NCI-H2196 (cell line): Measurements from ENCODE around the gene CSNK2B.

Source experiments
- DNase-seq: peaks from one replicate; lab custom pipeline; 2025; ENCODE audit not compliant: unreplicated experiment; lab: John Stamatoyannopoulos, UW

The CSNK2B gene

DNA sequence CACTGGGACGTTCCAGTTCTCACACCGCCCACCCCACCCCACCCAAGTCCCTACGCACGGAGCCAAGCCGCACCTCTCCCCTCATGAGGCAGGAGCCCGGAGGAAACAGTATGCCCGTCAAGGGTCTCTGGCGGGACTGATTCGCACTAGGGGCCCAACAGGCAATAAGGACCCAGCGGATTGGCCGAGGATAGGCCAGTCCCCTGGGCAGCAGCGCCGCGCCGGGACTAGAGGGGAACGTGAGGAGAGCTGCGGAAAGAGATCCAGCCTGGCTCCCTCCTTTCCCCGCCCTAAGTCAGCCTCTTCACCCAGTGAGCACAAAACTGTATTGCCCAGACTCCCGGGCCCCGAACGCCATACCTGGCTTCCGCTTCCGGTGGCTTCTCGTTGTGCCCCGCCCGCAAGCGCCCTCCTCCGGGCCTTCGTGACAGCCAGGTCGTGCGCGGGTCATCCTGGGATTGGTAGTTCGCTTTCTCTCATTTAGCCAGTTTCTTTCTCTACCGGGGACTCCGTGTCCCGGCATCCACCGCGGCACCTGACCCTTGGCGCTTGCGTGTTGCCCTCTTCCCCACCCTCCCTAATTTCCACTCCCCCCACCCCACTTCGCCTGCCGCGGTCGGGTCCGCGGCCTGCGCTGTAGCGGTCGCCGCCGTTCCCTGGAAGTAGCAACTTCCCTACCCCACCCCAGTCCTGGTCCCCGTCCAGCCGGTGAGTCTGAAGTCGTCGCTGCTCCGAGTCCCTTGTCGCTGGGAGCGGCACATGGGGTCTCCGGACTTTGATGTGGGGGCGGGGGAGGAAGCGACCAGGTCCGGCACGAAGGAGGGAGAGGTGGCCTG lies at the start of gene CSNK2B:
CSNK2B (plus strand) TSS at position 580 of the 836 bp plus-strand sequence. CDS start 752 bp downstream, outside the sequence.
- peak; percentile 98 for DNase-seq

DNA sequence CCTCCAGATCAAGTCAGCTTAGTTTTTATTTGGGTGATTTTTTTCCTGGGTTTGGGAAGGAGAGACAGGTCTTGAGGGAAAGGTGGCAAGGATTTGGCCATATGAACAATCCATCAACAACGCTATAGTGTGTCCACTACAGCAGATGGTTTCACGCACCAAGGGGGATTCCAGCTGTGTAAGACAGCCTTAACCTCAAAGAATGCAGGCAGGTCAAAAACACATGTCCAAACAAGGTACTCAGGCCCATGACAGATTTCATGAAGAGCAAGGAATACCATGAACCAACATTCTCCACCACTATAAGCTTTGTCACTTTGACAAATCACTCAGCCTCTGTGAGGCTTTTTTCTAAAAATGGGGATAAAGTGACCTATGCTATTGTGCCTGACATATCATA lies 48.9 kb upstream of the CSNK2B start:
- no peak for DNase-seq

DNA sequence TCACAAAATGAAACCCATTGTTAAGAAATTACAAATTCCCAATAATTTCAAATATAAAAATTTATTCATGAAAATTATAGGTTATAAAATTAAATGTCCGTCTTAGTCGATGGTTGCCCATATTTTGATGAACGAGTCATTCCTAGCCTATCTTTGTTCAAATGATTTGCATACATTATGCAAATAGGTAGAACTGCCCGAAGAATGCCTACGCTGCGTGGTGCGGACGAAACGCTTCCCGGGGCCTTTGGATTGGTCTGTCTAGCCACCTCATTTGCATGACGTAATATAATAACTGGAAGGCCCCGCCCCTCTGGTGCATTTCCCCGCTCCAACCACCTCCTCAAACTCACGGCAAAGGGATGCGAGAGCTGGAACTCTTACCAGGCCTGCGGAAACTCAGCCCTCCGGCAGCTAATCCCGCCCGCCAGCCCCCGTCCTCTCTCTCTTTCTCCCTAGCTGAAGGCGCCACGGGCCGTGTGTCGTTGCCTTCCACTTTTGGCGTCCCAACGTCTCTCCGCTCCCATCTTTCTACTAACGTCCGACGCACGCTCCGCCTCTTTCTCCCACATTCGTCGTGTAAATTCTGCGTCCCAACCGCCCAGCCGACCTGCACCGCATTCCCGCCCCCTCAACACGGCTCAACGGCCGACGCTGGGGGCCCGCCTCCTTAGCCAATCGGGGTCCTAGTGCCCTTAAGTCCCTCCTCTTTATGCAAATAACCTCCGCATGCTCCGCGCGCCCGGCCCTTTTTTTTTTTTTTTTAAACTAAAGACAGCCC lies 45.9 kb upstream of the CSNK2B start:
- peak; percentile 100 for DNase-seq

DNA sequence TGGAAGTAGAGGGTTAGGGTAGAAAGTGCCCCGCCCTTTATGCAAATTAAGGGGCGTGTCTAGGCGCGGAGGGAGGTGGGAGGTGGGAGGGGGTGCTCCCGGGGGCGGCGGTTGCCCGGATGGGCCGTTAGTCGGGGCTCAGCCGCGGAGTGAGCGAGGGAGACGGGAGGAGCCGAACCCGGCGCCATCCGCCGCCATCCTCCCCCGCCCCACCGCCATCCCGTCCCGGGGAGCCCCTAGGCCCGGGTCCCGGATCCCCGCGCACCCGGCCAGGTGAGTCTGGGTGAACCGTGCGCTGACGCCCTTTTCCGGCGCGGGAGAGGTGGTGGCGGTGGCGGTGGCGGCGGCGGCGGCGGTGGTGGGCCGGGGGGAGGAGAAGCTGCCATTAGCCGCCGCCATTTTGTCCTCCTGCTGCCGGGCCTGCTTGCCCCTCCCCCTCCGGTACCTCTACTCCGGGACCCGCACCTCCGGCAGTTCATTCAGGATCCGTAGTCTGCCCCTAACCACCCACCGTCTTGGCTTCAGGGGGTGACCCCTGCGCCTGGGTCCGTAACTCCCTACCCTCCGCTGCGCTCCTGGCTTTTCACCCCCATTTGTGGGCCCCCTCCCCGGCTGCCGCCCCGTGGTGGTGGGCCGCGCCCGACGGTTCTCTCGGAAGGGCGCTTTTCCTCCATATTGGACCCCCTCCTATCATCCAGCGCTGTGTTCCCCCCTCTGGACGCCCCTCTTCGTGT lies 45.1 kb upstream of the CSNK2B start, which contains the start of gene PRRC2A:
PRRC2A (plus strand) TSS at position 130 of the 734 bp plus-strand sequence. CDS start 2,075 bp downstream, outside the sequence.
- DNase-seq, result peak; percentile 100

DNA sequence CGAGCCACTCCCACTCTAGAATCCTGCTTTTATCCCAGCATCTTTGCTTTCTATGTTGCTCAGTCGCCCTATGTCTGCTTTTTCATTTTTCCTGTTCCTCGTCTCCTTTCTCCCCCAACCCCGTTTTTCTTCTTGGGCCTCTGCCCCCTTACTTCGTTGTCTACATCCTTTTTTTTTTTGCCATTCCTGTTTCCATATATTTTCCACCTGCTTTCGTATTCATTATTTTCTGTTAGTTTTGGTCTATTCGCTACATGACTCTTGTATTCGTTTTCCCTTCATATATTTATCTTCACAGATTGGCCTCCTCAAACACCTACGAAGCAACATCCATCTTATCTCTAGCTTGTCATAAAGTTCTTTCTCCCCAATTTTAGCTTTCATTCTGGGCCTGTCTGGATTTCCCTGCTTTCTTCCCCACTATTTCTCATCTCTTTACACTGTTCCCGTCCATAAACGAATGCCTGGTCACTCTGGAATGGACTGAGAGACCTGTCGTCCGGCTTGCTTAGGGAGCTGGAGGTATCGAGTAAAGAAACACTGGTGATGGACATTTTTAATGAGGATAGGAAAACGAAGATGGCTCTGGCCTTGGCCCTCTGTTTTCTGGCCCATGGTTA lies 44.5 kb upstream of the CSNK2B start:
- no peak for DNase-seq

DNA sequence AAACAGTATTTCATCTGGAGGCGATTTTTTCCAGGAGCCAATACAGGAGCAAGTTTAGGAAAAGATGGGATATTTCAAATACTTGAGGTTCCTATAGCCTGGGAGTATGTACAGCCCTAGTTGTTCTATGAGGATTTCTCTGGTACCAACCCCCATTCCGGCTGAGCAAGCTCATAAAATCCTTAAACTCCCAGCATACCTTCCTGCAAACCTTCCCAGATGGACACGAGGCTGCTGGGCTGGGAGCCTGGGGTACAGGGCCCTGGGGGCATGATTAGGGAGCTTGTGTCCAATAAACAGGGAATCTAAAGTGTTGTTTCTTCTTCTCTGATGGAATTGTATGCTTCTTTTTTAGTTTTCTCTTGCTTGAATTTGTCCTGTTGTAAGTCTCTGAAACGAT lies 43.9 kb upstream of the CSNK2B start:
- no peak for DNase-seq

DNA sequence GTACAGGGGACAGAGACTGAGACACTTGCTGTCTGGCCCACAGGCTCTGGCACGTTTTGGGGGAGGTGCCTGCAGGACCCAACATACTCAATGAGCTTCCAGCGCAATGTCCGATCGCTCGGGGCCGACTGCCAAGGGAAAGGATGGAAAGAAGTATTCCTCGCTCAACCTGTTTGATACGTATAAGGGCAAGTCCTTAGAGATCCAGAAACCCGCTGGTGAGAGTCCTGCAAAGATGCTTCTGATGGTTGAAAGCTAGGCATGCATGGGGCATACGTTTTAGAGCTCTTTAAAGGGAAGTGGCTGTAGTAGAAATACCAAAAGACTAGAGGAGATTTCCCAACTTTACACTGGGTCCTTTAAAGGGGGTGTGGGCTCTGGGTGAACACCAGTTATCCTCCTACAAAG lies 43.2 kb upstream of the CSNK2B start:
- DNase-seq, result no peak

DNA sequence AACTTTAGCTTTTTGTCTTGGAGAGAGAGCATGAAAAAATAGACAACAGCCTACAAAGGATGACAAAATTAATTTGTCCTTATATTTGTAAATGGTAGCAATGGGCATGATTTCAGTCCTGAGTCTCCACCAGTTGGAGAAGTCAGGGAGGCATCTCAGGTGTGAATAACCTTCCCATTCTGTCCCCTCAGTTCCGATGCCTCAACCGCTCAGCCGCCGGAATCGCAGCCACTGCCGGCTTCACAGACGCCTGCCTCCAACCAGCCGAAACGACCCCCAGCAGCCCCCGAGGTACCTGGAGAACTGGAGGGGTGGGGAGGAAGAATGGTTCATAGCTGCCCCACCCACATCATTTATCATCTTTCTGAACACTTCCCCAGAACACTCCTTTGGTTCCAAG lies 41.8 kb upstream of the CSNK2B start:
- no peak for DNase-seq

DNA sequence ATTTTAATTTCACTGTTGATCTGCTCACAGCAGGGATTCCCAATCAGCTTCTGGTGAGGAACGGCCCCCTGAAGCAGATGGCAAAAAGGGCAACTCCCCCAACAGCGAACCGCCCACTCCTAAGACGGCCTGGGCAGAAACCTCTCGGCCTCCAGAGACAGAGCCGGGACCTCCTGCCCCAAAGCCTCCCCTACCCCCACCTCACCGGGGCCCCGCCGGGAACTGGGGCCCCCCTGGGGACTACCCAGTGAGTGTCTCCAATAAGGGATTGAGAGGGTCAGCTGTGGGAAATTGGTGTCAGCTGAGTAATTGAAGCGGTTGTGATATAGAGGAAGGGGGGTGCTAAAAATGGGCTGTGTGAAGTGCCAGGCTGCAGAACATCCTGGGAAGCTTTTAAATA lies 38.9 kb upstream of the CSNK2B start:
- no peak for DNase-seq

DNA sequence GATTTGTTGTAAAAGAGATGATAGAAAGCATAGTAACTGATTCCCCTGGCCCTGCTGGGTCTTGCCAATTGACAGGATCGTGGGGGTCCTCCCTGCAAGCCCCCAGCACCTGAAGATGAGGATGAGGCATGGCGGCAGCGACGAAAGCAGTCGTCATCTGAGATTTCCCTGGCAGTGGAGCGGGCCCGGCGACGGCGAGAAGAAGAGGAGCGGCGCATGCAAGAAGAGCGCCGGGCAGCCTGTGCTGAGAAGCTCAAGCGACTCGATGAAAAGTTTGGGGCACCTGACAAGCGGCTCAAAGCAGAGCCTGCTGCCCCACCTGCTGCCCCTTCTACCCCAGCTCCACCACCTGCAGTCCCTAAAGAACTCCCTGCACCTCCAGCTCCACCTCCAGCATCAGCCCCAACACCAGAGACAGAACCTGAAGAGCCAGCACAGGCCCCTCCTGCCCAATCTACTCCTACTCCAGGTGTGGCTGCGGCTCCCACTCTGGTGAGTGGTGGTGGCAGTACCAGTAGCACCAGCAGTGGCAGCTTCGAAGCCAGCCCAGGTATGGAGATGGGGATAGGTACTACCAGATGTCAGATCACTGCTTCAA lies 38.1 kb upstream of the CSNK2B start:
- DNase-seq, result no peak

DNA sequence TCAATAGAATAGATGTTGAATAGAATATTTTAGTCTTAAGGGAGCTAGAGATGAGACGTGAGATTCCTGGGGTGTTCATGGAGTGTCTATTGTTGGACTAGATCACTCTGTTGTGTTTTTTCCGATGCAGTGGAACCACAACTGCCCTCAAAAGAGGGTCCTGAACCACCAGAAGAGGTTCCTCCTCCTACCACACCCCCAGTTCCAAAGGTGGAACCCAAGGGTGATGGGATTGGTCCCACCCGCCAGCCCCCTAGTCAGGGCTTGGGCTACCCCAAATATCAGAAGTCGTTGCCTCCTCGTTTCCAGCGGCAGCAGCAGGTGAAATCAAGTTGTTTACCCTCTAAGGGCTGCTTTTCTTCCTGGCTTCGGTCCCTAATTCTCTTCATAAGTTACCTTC lies 36.9 kb upstream of the CSNK2B start:
- no peak for DNase-seq

DNA sequence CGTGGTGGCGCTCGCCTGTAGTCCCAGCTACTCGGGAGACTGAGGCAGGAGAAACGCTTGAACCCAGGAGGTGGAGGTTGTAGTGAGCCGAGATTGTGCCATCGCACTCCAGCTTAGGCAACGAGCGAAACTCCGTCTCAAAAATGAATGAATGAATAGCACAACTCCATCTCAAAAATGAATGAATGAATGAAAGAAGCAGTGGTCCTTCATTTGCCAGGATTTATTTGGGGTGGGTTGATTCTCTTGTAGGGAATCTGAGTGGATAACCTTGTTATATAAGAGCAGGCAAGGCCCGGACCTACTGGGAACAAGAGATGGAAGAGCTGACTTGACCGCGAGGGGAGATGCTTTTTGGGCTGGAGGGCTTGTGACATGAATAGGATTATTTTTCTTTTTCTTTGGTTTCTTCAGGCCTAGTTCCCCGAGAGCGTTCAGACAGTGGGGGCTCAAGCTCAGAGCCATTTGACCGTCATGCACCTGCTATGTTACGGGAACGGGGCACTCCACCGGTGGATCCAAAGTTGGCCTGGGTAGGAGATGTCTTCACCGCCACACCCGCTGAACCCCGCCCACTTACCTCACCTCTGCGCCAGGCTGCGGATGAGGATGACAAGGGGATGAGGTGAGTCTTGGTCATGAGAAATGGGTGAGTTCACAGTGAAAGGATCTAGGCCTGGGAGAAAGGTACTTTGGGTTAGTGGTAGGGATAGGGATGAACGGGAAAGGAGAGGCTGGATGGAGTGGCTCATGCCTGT lies 35.5 kb upstream of the CSNK2B start:
- DNase-seq, result no peak

DNA sequence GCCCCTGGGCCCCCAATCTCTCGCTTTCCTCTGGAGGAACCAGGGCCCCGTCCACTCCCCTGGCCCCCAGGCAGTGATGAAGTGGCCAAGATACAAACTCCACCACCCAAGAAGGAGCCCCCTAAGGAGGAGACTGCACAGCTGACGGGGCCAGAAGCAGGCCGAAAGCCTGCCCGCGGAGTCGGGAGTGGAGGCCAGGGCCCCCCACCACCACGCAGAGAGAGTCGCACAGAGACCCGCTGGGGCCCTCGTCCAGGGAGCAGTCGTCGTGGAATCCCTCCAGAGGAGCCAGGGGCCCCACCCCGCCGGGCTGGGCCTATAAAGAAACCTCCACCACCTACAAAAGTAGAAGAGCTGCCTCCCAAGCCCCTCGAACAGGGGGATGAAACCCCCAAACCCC lies 34.7 kb upstream of the CSNK2B start:
- DNase-seq, result no peak

DNA sequence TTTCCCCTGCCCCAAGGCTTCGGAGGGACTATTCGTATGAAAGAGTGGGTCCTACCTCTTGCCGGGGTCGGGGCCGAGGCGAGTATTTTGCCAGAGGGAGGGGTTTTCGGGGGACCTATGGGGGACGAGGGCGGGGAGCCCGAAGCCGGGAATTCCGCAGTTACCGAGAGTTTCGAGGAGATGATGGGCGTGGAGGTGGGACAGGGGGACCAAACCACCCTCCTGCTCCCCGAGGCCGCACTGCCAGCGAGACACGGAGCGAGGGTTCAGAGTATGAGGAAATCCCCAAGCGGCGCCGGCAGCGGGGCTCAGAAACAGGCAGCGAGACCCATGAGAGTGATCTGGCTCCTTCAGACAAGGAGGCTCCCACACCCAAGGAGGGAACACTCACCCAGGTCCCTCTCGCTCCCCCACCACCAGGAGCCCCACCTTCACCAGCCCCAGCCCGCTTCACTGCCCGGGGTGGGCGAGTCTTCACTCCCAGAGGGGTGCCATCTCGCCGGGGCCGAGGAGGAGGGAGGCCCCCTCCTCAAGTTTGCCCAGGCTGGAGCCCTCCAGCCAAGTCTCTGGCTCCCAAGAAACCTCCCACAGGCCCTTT lies 34.1 kb upstream of the CSNK2B start:
- DNase-seq, result no peak

DNA sequence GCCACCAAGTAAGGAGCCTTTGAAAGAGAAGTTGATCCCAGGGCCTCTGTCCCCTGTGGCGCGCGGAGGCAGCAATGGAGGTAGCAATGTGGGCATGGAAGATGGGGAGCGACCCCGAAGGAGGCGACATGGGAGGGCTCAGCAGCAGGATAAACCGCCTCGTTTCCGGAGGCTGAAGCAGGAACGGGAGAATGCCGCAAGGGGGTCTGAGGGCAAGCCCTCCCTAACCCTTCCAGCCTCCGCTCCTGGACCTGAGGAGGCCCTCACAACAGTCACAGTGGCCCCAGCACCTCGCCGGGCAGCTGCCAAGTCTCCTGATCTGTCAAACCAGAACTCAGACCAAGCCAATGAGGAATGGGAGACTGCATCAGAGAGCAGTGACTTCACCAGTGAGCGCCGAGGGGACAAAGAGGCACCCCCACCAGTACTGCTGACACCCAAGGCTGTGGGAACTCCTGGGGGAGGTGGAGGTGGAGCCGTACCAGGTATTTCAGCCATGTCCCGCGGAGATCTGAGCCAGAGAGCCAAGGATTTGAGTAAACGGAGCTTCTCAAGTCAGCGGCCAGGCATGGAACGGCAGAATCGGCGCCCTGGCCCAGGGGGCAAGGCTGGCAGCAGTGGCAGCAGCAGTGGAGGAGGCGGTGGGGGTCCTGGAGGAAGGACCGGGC lies 33.5 kb upstream of the CSNK2B start:
- DNase-seq, result no peak

DNA sequence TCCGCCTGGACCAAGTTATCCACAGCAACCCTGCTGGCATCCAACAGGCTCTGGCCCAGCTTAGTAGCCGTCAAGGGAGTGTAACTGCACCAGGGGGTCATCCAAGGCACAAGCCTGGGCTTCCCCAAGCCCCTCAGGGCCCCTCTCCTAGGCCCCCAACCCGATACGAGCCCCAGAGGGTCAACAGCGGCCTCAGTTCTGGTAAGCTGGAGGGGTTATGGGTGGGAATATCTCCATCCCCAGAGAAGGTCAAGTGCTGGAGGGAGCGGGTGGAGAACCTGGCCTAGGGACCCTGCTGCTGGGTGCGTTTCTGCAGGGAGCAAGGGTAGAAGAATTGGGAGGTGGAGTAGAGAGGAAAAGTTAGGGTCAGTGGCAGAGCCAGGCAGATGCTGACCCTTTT lies 32.4 kb upstream of the CSNK2B start:
- DNase-seq, result no peak

DNA sequence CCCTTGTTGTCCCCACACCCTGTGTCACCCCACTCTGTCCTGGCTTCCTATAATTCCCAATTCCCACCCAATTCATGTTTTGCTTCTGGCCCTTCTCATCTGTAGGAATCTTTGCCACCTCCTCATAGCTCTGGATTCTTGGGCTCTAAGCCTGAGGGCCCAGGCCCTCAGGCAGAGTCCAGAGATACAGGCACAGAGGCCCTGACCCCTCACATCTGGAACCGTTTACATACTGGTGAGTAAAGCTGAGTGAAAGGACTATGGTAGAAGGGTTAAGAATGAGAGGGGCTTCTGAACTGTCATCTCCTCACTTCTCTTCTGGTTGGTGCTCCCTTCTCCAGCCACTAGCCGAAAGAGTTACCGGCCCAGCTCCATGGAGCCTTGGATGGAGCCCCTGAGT lies 31.7 kb upstream of the CSNK2B start:
- no peak for DNase-seq

DNA sequence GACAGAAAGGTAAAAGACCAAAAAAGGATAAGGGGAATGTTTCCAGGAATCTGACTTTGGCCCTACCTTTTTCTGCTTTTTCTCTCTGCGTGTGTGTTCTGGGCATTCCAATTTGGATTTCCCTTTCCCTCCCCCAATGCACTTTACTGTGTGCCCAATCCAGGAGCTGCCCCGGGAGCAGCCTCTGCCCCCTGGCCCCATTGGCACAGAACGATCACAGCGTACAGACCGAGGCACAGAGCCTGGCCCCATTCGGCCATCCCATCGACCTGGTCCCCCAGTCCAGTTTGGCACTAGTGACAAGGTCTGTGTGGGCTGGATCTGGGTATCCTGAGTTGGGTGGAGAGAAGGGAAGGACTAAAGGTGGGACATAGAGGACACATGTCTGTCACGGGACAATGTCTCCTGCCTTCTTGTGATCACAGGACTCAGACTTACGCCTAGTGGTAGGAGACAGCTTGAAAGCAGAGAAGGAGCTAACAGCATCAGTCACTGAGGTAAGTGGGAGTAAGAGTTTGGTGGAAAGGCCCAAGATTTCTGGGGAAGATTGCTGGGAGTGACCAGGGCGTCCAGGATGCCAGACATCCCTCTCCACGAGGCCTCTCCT lies 30.8 kb upstream of the CSNK2B start:
- no peak for DNase-seq
